ENCODE results near the gene PAH. TPM values are rescaled to one million over a fixed set of nuclear protein-coding genes. Genes with fewer than 3 reads are reported as not detected.

Gene PAH
- polyA plus RNA-seq, 3 donors = not detected

- H4K20me1 ChIP-seq (ENCODE audit: insufficient read depth, low read length) = no peaks in the 10 kb centered on the region
- WGBS (ENCODE audit: insufficient coverage) = 50% methylated on average over 1 of the region's 8 CpGs
- H3K36me3 Mint-ChIP-seq = no peaks in the 10 kb centered on the region
- H3K27ac Mint-ChIP-seq = no peak overlapping the region
- intact Hi-C loops (cut with micrococcal nuclease) = no loop called here
- H3K4me2 ChIP-seq (replicated peaks; ENCODE audit: extremely low read depth, low read length, poor library complexity, severe bottlenecking) = no peak overlapping the region
- no peaks in the 10 kb centered on the region for H3K9me3 ChIP-seq (replicated peaks in 1 of 2; ENCODE audit: control insufficient read depth in 1 of 2, insufficient read depth in 1 of 2, low read length in 2 of 2)
- H3K27me3 ChIP-seq (ENCODE audit: control insufficient read depth in 2 of 2, insufficient read depth in 2 of 2, low read length in 2 of 2) = peaks cover 0 to 4% of the 10 kb centered on the region in 2 donors
- no peak overlapping the region for H3K4me3 ChIP-seq (replicated peaks in 1 of 3; ENCODE audit: low read depth in 2 of 3, low read length in 3 of 3)
- TF ChIP-seq CTCF (IDR thresholded peaks at IDR 0.05) = no peak
- H3K4me1 ChIP-seq (ENCODE audit: control insufficient read depth in 1 of 2, insufficient read depth in 2 of 2, low read length in 2 of 2) = no peaks in the 10 kb centered on the region
- no peak overlapping the region for H3K4me3 Mint-ChIP-seq
- peaks cover 0 to 6% (median 3%) of the 10 kb centered on the region in 3 donors for H3K27me3 Mint-ChIP-seq (ENCODE audit: low read depth in 3 of 3)
- H3K27ac ChIP-seq (ENCODE audit: low read depth in 1 of 2, low read length in 2 of 2) = no peak overlapping the region
- peaks cover 0 to 2% (median 0%) of the 10 kb centered on the region in 7 donors for H3K9me3 Mint-ChIP-seq
- no peaks in the 10 kb centered on the region for H3K4me1 Mint-ChIP-seq
- H3K36me3 ChIP-seq (replicated peaks in 1 of 2; ENCODE audit: control insufficient read depth in 1 of 2, insufficient read depth in 2 of 2, low read length in 2 of 2) = no peaks in the 10 kb centered on the region
- no peak overlapping the region for H3K9ac ChIP-seq (ENCODE audit: insufficient read depth, low read length, poor library complexity, severe bottlenecking)
- no peaks in the 10 kb centered on the region for H3K79me2 ChIP-seq (ENCODE audit: insufficient read depth, low read length)
- no peak for DNase-seq
- H2AFZ ChIP-seq (ENCODE audit: insufficient read depth, low read depth, low read length, poor library complexity, severe bottlenecking) = no peak overlapping the region
These were observed 104.7 kb downstream of the PAH start for GRCh38 chr12:102812344-102812743.

GRCh38 chr12:102811110-102811737, 105.8 kb downstream of the PAH start:
- intact Hi-C loops (cut with micrococcal nuclease) = no loop called here
- Histone ChIP-seq H2AFZ (ENCODE audit: insufficient read depth, low read depth, low read length, poor library complexity, severe bottlenecking) (no peak overlapping the region), H3K4me1 (ENCODE audit: control insufficient read depth in 1 of 2, insufficient read depth in 2 of 2, low read length in 2 of 2) (no peaks in the 10 kb centered on the region), H3K79me2 (ENCODE audit: insufficient read depth, low read length) (no peaks in the 10 kb centered on the region), H3K36me3 (replicated peaks in 1 of 2; ENCODE audit: control insufficient read depth in 1 of 2, insufficient read depth in 2 of 2, low read length in 2 of 2) (no peaks in the 10 kb centered on the region), H3K27me3 (ENCODE audit: control insufficient read depth in 2 of 2, insufficient read depth in 2 of 2, low read length in 2 of 2) (peaks cover 0 to 4% of the 10 kb centered on the region in 2 donors), H3K9me3 (replicated peaks in 1 of 2; ENCODE audit: control insufficient read depth in 1 of 2, insufficient read depth in 1 of 2, low read length in 2 of 2) (no peaks in the 10 kb centered on the region), H4K20me1 (ENCODE audit: insufficient read depth, low read length) (no peaks in the 10 kb centered on the region), H3K9ac (ENCODE audit: insufficient read depth, low read length, poor library complexity, severe bottlenecking) (no peak overlapping the region), H3K4me3 (replicated peaks in 1 of 3; ENCODE audit: low read depth in 2 of 3, low read length in 3 of 3) (no peak overlapping the region), H3K27ac (ENCODE audit: low read depth in 1 of 2, low read length in 2 of 2) (no peak overlapping the region), H3K4me2 (replicated peaks; ENCODE audit: extremely low read depth, low read length, poor library complexity, severe bottlenecking) (no peak overlapping the region)
- Mint-ChIP-seq H3K27me3 (ENCODE audit: low read depth in 3 of 3) (peaks cover 0 to 6% (median 3%) of the 10 kb centered on the region in 3 donors), H3K36me3 (no peaks in the 10 kb centered on the region), H3K9me3 (peaks cover 0 to 2% (median 0%) of the 10 kb centered on the region in 7 donors), H3K4me1 (no peaks in the 10 kb centered on the region), H3K4me3 (no peak overlapping the region), H3K27ac (no peak overlapping the region)
- 12% methylated on average over 3 of the region's 6 CpGs for WGBS (ENCODE audit: insufficient coverage)
- no peak for TF ChIP-seq CTCF (IDR thresholded peaks at IDR 0.05)
- no peak for DNase-seq

Measured in CD14-positive monocyte (primary cell).